Measurements from ENCODE around the gene MRPS18C.
"Not testable (repeated sequence)": the region's sequence is repeated elsewhere in the genome, so short reads cannot be mapped to it uniquely, and the experiment has no call there.

Gene MRPS18C

DNA sequence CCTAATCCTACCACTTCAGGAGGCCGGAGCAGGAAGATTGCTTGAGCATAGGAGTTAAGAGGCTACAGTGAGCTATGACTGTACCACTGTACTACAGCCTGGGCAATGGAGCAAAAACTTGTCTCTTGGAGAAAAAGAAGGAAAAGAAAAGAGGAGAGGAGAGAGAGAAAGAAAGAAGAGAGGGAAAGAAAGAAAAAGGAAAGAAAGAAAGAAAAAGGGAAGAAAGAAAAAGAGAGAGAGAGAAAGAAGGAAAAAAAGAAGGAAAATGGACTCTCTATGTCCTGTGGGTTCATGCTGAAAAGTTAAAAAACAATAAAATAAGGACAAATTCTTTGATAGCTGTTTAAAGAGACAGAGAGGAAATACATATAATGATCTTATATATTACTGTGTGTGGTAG is 42.3 kb downstream of the MRPS18C start:
- DNase-seq (ENCODE audit: low spot score) = no peak

DNA sequence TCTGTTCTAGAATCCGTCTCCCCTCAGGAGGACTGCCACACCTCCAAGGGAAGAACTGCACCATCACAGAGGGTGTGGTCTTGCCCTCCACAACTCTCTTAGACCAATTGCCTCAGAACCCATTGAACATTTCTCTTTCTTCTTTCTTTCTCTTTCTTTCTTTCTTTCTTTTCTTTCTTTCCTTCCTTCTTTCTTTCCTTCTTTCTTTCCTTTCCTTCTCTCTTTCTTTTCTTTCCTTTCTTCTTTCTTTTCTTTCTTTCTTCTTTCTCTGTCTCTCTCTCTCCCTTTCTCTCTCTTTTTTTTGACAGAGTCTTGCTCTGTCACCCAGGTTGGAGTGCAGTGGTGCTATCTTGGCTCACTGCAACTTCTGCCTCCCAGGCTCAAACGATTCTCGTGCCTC is 45.8 kb downstream of the MRPS18C start:
- not testable (repeated sequence) for DNase-seq (ENCODE audit: low spot score)

DNA sequence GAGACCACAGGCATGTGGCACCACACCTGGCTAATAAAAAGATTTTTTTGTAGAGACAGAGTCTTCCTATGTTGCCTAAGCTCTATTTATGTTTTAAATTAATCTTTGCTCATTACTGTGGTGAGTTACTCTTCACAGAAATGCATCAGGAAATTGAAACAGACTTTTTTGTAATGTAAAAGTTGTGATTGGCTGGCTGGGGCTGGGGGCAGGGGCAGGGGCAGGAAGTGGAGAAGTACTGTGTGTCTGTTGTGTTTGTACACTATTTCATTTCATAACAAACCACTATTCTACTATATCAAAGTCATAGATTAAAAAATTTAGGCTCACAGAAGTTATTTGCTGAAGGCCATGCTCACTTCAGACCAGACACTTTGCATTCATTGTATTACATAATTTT is 48.1 kb downstream of the MRPS18C start:
- no peak for DNase-seq (ENCODE audit: low spot score)

GRCh38 chr4:83504503-83504902 is 48.6 kb downstream of the MRPS18C start:
- no peak for DNase-seq (ENCODE audit: low spot score)

- DNase-seq (ENCODE audit: low spot score) = no peak
Measured at GRCh38 chr4:83504996-83505395, 49.1 kb downstream of the MRPS18C start.

DNA sequence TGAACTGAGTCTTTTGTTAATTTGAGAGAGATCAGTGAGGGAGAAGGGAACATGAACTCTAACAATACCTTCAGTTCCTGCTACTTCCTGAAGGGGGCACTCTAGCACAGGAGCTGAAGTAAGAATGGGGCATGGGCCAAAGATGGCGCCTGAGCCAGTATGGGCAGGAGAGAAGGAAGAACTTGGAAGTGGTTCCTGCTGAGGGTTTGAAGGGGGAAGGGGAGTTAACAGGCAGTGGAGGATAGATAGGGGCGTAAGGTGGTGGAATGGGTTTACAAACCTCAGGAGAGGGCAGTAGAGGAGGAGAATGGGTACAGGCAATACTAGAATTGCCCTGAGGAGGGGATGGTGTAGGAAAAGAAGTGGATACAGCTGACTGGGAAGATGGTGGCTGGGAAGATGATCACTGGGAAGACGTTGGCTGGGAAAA is 53.3 kb downstream of the MRPS18C start:
- DNase-seq (ENCODE audit: low spot score) = peak; percentile 11

DNA sequence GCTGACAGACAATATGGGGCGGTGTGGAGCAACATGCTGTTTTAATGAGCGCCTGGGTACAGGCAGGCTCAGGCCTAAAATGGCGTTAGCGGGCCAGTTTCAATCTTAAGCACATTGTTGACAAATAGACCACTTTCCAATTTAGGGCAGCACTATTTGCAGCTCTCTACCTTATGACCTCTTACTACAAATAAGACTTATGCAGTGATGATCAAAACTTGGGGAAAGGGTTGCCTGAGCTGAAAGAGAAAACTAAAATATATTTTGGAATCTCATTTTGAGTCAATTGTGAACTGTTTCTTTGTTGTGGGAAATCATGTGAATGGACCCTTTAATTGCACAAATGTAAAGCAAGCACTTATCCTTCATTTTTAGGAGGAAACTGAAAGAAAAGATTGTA is 54.6 kb downstream of the MRPS18C start:
- DNase-seq (ENCODE audit: low spot score) = no peak

All from Ammon's horn (tissue), 1 donor.